Fibroblast of lung (primary cell): ENCODE data around the gene DNM3. TPM values are rescaled to one million over a fixed set of nuclear protein-coding genes. Genes with fewer than 3 reads are reported as not detected.

Experiments
- DNase-seq, 2 donors: peaks; one replicate each; pipeline versions ENCODE4 v3.0.0 to v3.0.0-alpha.2; 2010; ENCODE audit warnings: low read depth in 2 of 2
- H2AFZ ChIP-seq: 2 replicates; pipeline ENCODE4 v1.5.1; 2012; ENCODE audit warnings: low read length, control low read depth, inconsistent platforms
- H3K27ac ChIP-seq: 2 replicates; pipeline ENCODE4 v1.5.1; 2011; ENCODE audit warnings: low read length, control low read depth; ENCODE audit not compliant: insufficient read depth
- H3K27me3 ChIP-seq: 2 replicates; pipeline ENCODE4 v1.5.1; 2011; ENCODE audit warnings: mild to moderate bottlenecking, low read length; ENCODE audit not compliant: control insufficient read depth, insufficient read depth
- H3K36me3 ChIP-seq: 2 replicates; pipeline ENCODE4 v1.5.1; 2011; ENCODE audit warnings: low read length; ENCODE audit not compliant: control insufficient read depth, insufficient read depth
- H3K4me1 ChIP-seq: 2 replicates; pipeline ENCODE4 v1.5.1; 2011; ENCODE audit warnings: low read length; ENCODE audit not compliant: control insufficient read depth, insufficient read depth; ENCODE audit errors: extremely low read depth
- H3K4me2 ChIP-seq: 2 replicates; pipeline ENCODE4 v1.5.1; 2011; ENCODE audit warnings: low read length, control low read depth; ENCODE audit not compliant: insufficient read depth; ENCODE audit errors: extremely low read depth
- H3K4me3 ChIP-seq, 4 experiments: fragments of 200-600 bp in 1 of 4; sonication (generic) in 1 of 4; replicated peaks in 1 of 4; 2 replicates each; pipeline ENCODE4 v1.5.1; 2011 to 2016; ENCODE audit warnings: low read length in 4 of 4, low read depth in 3 of 4, mild to moderate bottlenecking in 3 of 4, control low read depth in 2 of 4, inconsistent platforms in 1 of 4, mixed read lengths in 1 of 4; ENCODE audit not compliant: insufficient read depth in 1 of 4; ENCODE audit errors: control extremely low read depth in 1 of 4
- H3K79me2 ChIP-seq: 2 replicates; pipeline ENCODE4 v1.5.1; 2012; ENCODE audit warnings: mild to moderate bottlenecking, low read length, inconsistent platforms; ENCODE audit not compliant: control insufficient read depth, insufficient read depth
- H3K9ac ChIP-seq: 2 replicates; pipeline ENCODE4 v1.5.1; 2011; ENCODE audit warnings: mild to moderate bottlenecking, low read length, control low read depth; ENCODE audit not compliant: insufficient read depth
- H3K9me3 ChIP-seq: 2 replicates; pipeline ENCODE4 v1.5.1; 2012; ENCODE audit warnings: low read depth, low read length; ENCODE audit not compliant: control insufficient read depth, insufficient read depth
- H4K20me1 ChIP-seq: 2 replicates; pipeline ENCODE4 v1.5.1; 2011; ENCODE audit warnings: low read length; ENCODE audit not compliant: control insufficient read depth, insufficient read depth; ENCODE audit errors: extremely low read depth
- CTCF ChIP-seq, 2 donors: IDR thresholded peaks in 1 of 2; conservative IDR thresholded peaks in 1 of 2; 1 replicate in 1 of 2; 2 replicates in 1 of 2; pipeline ENCODE4 v1.5.1; 2011 to 2012; ENCODE audit warnings: low read length in 2 of 2, control low read depth in 1 of 2, inconsistent platforms in 1 of 2, low read depth in 1 of 2, mild to moderate bottlenecking in 1 of 2
- EZH2 ChIP-seq: IDR thresholded peaks from 2 replicates; pipeline ENCODE4 v1.5.1; 2012; ENCODE audit warnings: low read length, control low read depth, mild to moderate bottlenecking; ENCODE audit errors: missing control alignments
- polyA plus RNA-seq, 2 donors: library from polyadenylated mRNA; depleted of rRNA in 1 of 2; stranded (reverse) in 1 of 2; unstranded in 1 of 2; fragments of >200 nt; gene quantifications; 2 replicates each; pipeline ENCODE4 v1.2.1, GENCODE V29; 2011 to 2012; ENCODE audit warnings: missing spikeins in 1 of 2
- total RNA-seq: library from RNA; depleted of rRNA; stranded (reverse); fragments of >200 nt; gene quantifications from 2 replicates; pipeline ENCODE4 v1.2.1, GENCODE V29; 2014

DNM3 gene
- total and polyA plus RNA-seq, 2 donors (not counting 1 experiment from before 2014, with no cell fraction given) = 1.6 to 3.6 TPM

GRCh38 chr1:172356620-172357019, 515.3 kb downstream of the DNM3 start:
- Histone ChIP-seq H3K4me2 (no peak overlapping the region), H2AFZ (no peak overlapping the region), H3K9me3 (no peaks in the 10 kb centered on the region), H3K4me3 (no peak overlapping the region), H3K36me3 (no peaks in the 10 kb centered on the region), H3K9ac (no peak overlapping the region), H3K27me3 (no peaks in the 10 kb centered on the region), H4K20me1 (no peaks in the 10 kb centered on the region), H3K79me2 (no peaks in the 10 kb centered on the region), H3K27ac (no peak overlapping the region), H3K4me1 (peaks cover 26% of the 10 kb centered on the region)
- DNase-seq = peak; percentile 64 to 87
- peak in 1 of 2 donors; percentile 4 for TF ChIP-seq CTCF (conservative IDR thresholded peaks at IDR 0.05 in 1 of 2, IDR thresholded peaks at IDR 0.05 in 1 of 2; ENCODE audit: low read depth in 1 of 2, low read length in 2 of 2)
- no peak for TF ChIP-seq EZH2

- peaks cover 18% of the 10 kb centered on the region for H3K4me1 ChIP-seq
- no peaks in the 10 kb centered on the region for H3K9me3 ChIP-seq
- H4K20me1 ChIP-seq = no peaks in the 10 kb centered on the region
- DNase-seq = no peak
- H3K27ac ChIP-seq = no peak overlapping the region
- no peak overlapping the region for H2AFZ ChIP-seq
- H3K4me3 ChIP-seq = peak overlapping the region in 2 of 4 experiments; percentile 23 to 29
- H3K27me3 ChIP-seq = no peaks in the 10 kb centered on the region
- peak overlapping the region; percentile 81 for H3K4me2 ChIP-seq
- H3K9ac ChIP-seq = no peak overlapping the region
- H3K36me3 ChIP-seq = no peaks in the 10 kb centered on the region
- no peaks in the 10 kb centered on the region for H3K79me2 ChIP-seq
- TF ChIP-seq EZH2 = no peak
Observed at GRCh38 chr1:172357753-172358385, 516.6 kb downstream of the DNM3 start.

GRCh38 chr1:172359491-172359999, 518.2 kb downstream of the DNM3 start:
- Histone ChIP-seq H3K4me3 (peak overlapping the region in 1 of 4 experiments; percentile 8), H3K27ac (no peak overlapping the region), H3K9ac (no peak overlapping the region)

More at GRCh38 chr1:172359491-172359999, 518.2 kb downstream of the DNM3 start:
- H3K36me3 ChIP-seq = no peaks in the 10 kb centered on the region
- peak overlapping the region; percentile 81 for H3K4me2 ChIP-seq
- no peaks in the 10 kb centered on the region for H4K20me1 ChIP-seq
- H3K27me3 ChIP-seq = no peaks in the 10 kb centered on the region
- H3K4me1 ChIP-seq = peaks cover 18% of the 10 kb centered on the region
- DNase-seq = peak; percentile 51 to 94
- no peak overlapping the region for H2AFZ ChIP-seq
- TF ChIP-seq EZH2 (no peak), CTCF (conservative IDR thresholded peaks at IDR 0.05 in 1 of 2, IDR thresholded peaks at IDR 0.05 in 1 of 2; ENCODE audit: low read depth in 1 of 2, low read length in 2 of 2) (no peak)
- H3K9me3 ChIP-seq = no peaks in the 10 kb centered on the region
- no peaks in the 10 kb centered on the region for H3K79me2 ChIP-seq
